ENCODE measurements around the gene SC5D.

DNA sequence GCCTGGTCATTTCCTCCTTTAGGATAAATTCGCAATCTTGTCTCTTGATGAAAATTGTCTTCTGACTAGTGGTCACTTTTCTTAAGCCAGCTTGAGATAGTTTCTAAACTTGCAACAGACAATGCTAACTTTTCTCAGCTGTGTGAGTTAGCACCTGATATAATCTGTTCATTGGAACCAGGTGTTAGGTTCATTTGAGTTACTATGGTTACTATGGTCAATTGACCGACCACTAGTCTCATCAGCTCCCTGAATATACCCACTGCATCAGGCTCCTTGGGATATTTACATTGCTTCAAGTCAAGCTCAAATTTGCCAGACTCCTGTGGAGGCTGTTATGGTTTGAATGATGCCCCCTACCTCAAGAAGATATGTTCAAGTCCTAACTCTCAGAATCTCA, 54.5 kb downstream of the SC5D start:
- no peak for TF ChIP-seq POLR2A (IDR thresholded peaks at IDR 0.05)
- TF ChIP-seq, protein P1, sequence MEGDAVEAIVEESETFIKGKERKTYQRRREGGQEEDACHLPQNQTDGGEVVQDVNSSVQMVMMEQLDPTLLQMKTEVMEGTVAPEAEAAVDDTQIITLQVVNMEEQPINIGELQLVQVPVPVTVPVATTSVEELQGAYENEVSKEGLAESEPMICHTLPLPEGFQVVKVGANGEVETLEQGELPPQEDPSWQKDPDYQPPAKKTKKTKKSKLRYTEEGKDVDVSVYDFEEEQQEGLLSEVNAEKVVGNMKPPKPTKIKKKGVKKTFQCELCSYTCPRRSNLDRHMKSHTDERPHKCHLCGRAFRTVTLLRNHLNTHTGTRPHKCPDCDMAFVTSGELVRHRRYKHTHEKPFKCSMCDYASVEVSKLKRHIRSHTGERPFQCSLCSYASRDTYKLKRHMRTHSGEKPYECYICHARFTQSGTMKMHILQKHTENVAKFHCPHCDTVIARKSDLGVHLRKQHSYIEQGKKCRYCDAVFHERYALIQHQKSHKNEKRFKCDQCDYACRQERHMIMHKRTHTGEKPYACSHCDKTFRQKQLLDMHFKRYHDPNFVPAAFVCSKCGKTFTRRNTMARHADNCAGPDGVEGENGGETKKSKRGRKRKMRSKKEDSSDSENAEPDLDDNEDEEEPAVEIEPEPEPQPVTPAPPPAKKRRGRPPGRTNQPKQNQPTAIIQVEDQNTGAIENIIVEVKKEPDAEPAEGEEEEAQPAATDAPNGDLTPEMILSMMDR (IDR thresholded peaks at IDR 0.05) = no peak
